Hepatocyte (in vitro differentiated cells): ENCODE measurements around the gene PLGRKT. TPM values are rescaled to one million over a fixed set of nuclear protein-coding genes. Genes with fewer than 3 reads are reported as not detected.

Experiments
- DNase-seq: peaks from one replicate; pipeline ENCODE4 v3.0.0-alpha.2; 2016; ENCODE audit warnings: low spot score
- H2AFZ ChIP-seq: fragments of 200-600 bp; sonication (generic); 2 replicates; pipeline ENCODE4 v1.6.0; 2016; ENCODE audit warnings: antibody characterized with exemption, mild to moderate bottlenecking
- H3K27ac ChIP-seq: fragments of 200-600 bp; sonication (generic); 2 replicates; pipeline ENCODE4 v1.5.1; 2016; ENCODE audit warnings: mild to moderate bottlenecking
- H3K27me3 ChIP-seq: fragments of 200-600 bp; sonication (generic); 2 replicates; pipeline ENCODE4 v1.6.1; 2016
- H3K36me3 ChIP-seq: fragments of 200-600 bp; sonication (generic); replicated peaks from 2 replicates; pipeline ENCODE4 v1.5.1; 2016; ENCODE audit warnings: low read depth; ENCODE audit not compliant: insufficient read depth
- H3K4me1 ChIP-seq: fragments of 200-600 bp; sonication (generic); 2 replicates; pipeline ENCODE4 v1.5.1; 2016; ENCODE audit warnings: mild to moderate bottlenecking, moderate library complexity; ENCODE audit not compliant: insufficient read depth
- H3K4me2 ChIP-seq: fragments of 200-600 bp; sonication (generic); 2 replicates; pipeline ENCODE4 v1.6.0; 2016
- H3K4me3 ChIP-seq: fragments of 200-600 bp; sonication (generic); 2 replicates; pipeline ENCODE4 v1.5.1; 2016; ENCODE audit warnings: mild to moderate bottlenecking
- H3K79me2 ChIP-seq: fragments of 200-600 bp; sonication (generic); 2 replicates; pipeline ENCODE4 v1.6.0; 2017; ENCODE audit warnings: mild to moderate bottlenecking
- H3K9me2 ChIP-seq: fragments of 200-600 bp; sonication (generic); replicated peaks from 2 replicates; pipeline ENCODE4 v1.6.0; 2017; ENCODE audit warnings: mild to moderate bottlenecking; ENCODE audit not compliant: insufficient read depth
- H3K9me3 ChIP-seq: fragments of 200-600 bp; sonication (generic); 2 replicates; pipeline ENCODE4 v1.5.1; 2016; ENCODE audit warnings: low read depth, mild to moderate bottlenecking
- H4K20me1 ChIP-seq: fragments of 200-600 bp; sonication (generic); 2 replicates; pipeline ENCODE4 v1.6.0; 2016; ENCODE audit warnings: mild to moderate bottlenecking; ENCODE audit not compliant: insufficient read depth, poor library complexity, severe bottlenecking
- CTCF ChIP-seq: fragments of 200-600 bp; sonication (generic); IDR thresholded peaks from 2 replicates; pipeline ENCODE4 v1.5.1; 2016; ENCODE audit warnings: antibody characterized with exemption, mild to moderate bottlenecking; ENCODE audit not compliant: poor library complexity
- EZH2 ChIP-seq: fragments of 200-600 bp; sonication (generic); IDR thresholded peaks from 2 replicates; pipeline ENCODE4 v1.6.1; 2016; ENCODE audit warnings: antibody characterized with exemption, mild to moderate bottlenecking, borderline replicate concordance
- EZH2phosphoT487 ChIP-seq: fragments of 200-600 bp; sonication (generic); IDR thresholded peaks from one replicate; pipeline ENCODE4 v1.6.1; 2018; ENCODE audit warnings: antibody characterized with exemption, mild to moderate bottlenecking, low read depth, moderate library complexity; ENCODE audit not compliant: unreplicated experiment, severe bottlenecking
- WGBS: methylation state at CpG from one replicate; pipeline ENCODE4 v1.1.6; 2016; ENCODE audit warnings: low lambda C conversion rate; ENCODE audit errors: missing lambda C conversion rate; 5-methylcytosine and 5-hydroxymethylcytosine counted together
- polyA plus RNA-seq: library from polyadenylated mRNA; unstranded; fragments of >200 nt; fragmentation: Nextera tagmentation; extraction: Ambion mirVana; gene quantifications from 2 replicates; pipeline ENCODE4 v1.2.1, GENCODE V29; 2016
- total RNA-seq: library from RNA; depleted of rRNA; stranded (reverse); fragments of >200 nt; gene quantifications from 2 replicates; pipeline ENCODE4 v1.2.3, GENCODE V29; 2014

The PLGRKT gene
- total and polyA plus RNA-seq, 2 experiments from 2014 or later: 13.6 to 18.0 TPM

GRCh38 chr9:5470816-5471215 is 33.1 kb upstream of the PLGRKT start:
- no peak overlapping the region for H3K27ac ChIP-seq
- H3K9me2 ChIP-seq: no peaks in the 10 kb centered on the region
- no peaks in the 10 kb centered on the region for H3K27me3 ChIP-seq
- TF ChIP-seq EZH2phosphoT487: no peak
- no peak for TF ChIP-seq CTCF
- no peak for TF ChIP-seq EZH2
- H3K4me1 ChIP-seq: no peaks in the 10 kb centered on the region
- no peak overlapping the region for H3K4me2 ChIP-seq
- DNase-seq: no peak
- no peaks in the 10 kb centered on the region for H3K9me3 ChIP-seq
- H3K4me3 ChIP-seq: no peak overlapping the region
- H4K20me1 ChIP-seq: no peaks in the 10 kb centered on the region
- no peaks in the 10 kb centered on the region for H3K79me2 ChIP-seq
- H2AFZ ChIP-seq: no peak overlapping the region
- WGBS: 95% methylated on average over 3 of the region's 3 CpGs
- no peaks in the 10 kb centered on the region for H3K36me3 ChIP-seq

DNA sequence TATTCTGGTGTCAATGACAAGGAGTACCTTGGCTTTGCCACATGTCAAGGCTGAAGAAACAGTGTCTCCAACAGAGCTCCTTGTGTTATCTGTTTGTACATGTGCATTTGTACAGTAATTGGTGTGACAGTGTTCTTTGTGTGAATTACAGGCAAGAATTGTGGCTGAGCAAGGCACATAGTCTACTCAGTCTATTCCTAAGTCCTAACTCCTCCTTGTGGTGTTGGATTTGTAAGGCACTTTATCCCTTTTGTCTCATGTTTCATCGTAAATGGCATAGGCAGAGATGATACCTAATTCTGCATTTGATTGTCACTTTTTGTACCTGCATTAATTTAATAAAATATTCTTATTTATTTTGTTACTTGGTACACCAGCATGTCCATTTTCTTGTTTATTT is 32.4 kb upstream of the PLGRKT start:
- Histone ChIP-seq H3K27me3 (no peaks in the 10 kb centered on the region), H3K4me2 (no peak overlapping the region), H3K36me3 (no peaks in the 10 kb centered on the region), H3K9me2 (no peaks in the 10 kb centered on the region), H3K9me3 (no peaks in the 10 kb centered on the region), H3K27ac (no peak overlapping the region), H3K79me2 (no peaks in the 10 kb centered on the region), H4K20me1 (no peaks in the 10 kb centered on the region), H3K4me1 (no peaks in the 10 kb centered on the region), H3K4me3 (no peak overlapping the region), H2AFZ (no peak overlapping the region)
- DNase-seq: no peak
- WGBS: 88% methylated on average over 1 of the region's 1 CpG
- no peak for TF ChIP-seq EZH2
- TF ChIP-seq EZH2phosphoT487: no peak

DNA sequence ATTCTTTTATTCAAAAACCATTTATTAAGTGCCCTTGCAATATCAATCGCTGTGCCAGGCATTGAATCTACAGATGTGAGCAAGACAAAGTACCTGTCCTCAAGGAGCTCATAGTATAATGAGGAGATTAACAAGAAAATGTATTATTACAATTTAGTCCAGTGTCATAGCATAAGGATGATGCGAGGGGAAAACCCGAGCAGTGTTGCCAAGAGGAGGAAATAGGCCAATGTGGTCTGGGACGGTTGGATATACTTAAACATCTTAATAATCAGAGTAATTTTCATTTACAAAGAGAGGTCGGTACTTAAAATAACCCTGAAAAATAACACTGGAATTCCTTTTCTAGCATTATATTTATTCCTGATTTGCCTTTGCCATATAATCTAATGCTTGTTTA is 31.1 kb upstream of the PLGRKT start:
- DNase-seq: no peak
- H4K20me1 ChIP-seq: no peaks in the 10 kb centered on the region
- no peaks in the 10 kb centered on the region for H3K9me2 ChIP-seq

GRCh38 chr9:5466766-5467165 is 29.0 kb upstream of the PLGRKT start:
- H3K4me3 ChIP-seq: no peak overlapping the region
- no peak overlapping the region for H3K27ac ChIP-seq
- no peaks in the 10 kb centered on the region for H3K36me3 ChIP-seq
- H3K9me2 ChIP-seq: no peaks in the 10 kb centered on the region
- H3K79me2 ChIP-seq: no peaks in the 10 kb centered on the region
- H4K20me1 ChIP-seq: no peaks in the 10 kb centered on the region
- no peak for DNase-seq
- no peaks in the 10 kb centered on the region for H3K4me1 ChIP-seq
- no peak overlapping the region for H3K4me2 ChIP-seq
- TF ChIP-seq EZH2phosphoT487: no peak
- no peak for TF ChIP-seq EZH2
- TF ChIP-seq CTCF: no peak
- no peaks in the 10 kb centered on the region for H3K27me3 ChIP-seq
- H2AFZ ChIP-seq: no peak overlapping the region
- no peaks in the 10 kb centered on the region for H3K9me3 ChIP-seq
- 64% methylated on average over 2 of the region's 2 CpGs for WGBS

More for the DNA sequence above, 31.1 kb upstream of the PLGRKT start:
- H3K79me2 ChIP-seq: no peaks in the 10 kb centered on the region
- no peak overlapping the region for H2AFZ ChIP-seq
- TF ChIP-seq EZH2 (no peak), EZH2phosphoT487 (no peak), CTCF (no peak)
- H3K4me1 ChIP-seq: no peaks in the 10 kb centered on the region
- H3K27ac ChIP-seq: no peak overlapping the region
- no peak overlapping the region for H3K4me2 ChIP-seq
- H3K36me3 ChIP-seq: no peaks in the 10 kb centered on the region
- 77% methylated on average over 5 of the region's 5 CpGs for WGBS
- H3K9me3 ChIP-seq: no peaks in the 10 kb centered on the region
- H3K27me3 ChIP-seq: no peaks in the 10 kb centered on the region
- H3K4me3 ChIP-seq: no peak overlapping the region
